HepG2 (cell line): ENCODE data around the gene NCOA7. TPM values are rescaled to one million over a fixed set of nuclear protein-coding genes. Genes with fewer than 3 reads are reported as not detected.

Source experiments
- DMAP1 ChIP-seq: IDR thresholded peaks from 2 replicates; pipeline ENCODE4 v1.6.1; 2016
- HNF4G ChIP-seq, 2 experiments: sonication (generic) in 1 of 2; formaldehyde crosslinking in 1 of 2; IDR thresholded peaks; 2 replicates each; pipeline versions ENCODE4 v1.4.0 to v1.6.1; 2011 to 2020; ENCODE audit warnings: borderline replicate concordance in 2 of 2, low read depth in 2 of 2, mild to moderate bottlenecking in 2 of 2, low read length in 1 of 2, missing genetic modification reagents in 1 of 2, moderate library complexity in 1 of 2
- IRX3 ChIP-seq: sonication (generic); formaldehyde crosslinking; IDR thresholded peaks from 2 replicates; pipeline ENCODE4 v1.8.1; 2023; ENCODE audit warnings: mild to moderate bottlenecking, low read depth, missing genetic modification reagents, borderline replicate concordance
- KLF13 ChIP-seq: sonication (generic); formaldehyde crosslinking; IDR thresholded peaks from 2 replicates; pipeline ENCODE4 v1.4.0; 2020; ENCODE audit warnings: mild to moderate bottlenecking, missing genetic modification reagents
- MYNN ChIP-seq: sonication (generic); formaldehyde crosslinking; IDR thresholded peaks from 2 replicates; pipeline ENCODE4 v1.4.0; 2020; ENCODE audit warnings: mild to moderate bottlenecking, low read depth, missing genetic modification reagents
- RCOR2 ChIP-seq: IDR thresholded peaks from 2 replicates; pipeline ENCODE4 v1.6.1; 2016; ENCODE audit warnings: missing biosample characterization, missing genetic modification reagents
- RFX5 ChIP-seq: IDR thresholded peaks from 2 replicates; pipeline ENCODE4 v1.6.1; 2011; ENCODE audit warnings: low read depth, low read length, improper control_type of control experiment
- ZC3H13 ChIP-seq: sonication (generic); formaldehyde crosslinking; IDR thresholded peaks from 2 replicates; pipeline ENCODE4 v1.8.1; 2023; ENCODE audit warnings: mild to moderate bottlenecking, missing genetic modification reagents, moderate library complexity
- ZFP36 ChIP-seq: fragments of 150-350 bp; IDR thresholded peaks from 2 replicates; pipeline ENCODE4 v1.6.1; 2018; ENCODE audit warnings: borderline replicate concordance, low read length, low read depth; ENCODE audit not compliant: partially characterized antibody
- ZKSCAN1 ChIP-seq: fragments of 150-350 bp; IDR thresholded peaks from 2 replicates; pipeline ENCODE4 v1.6.1; 2014; ENCODE audit warnings: low read length
- ZNF432 ChIP-seq: sonication (generic); formaldehyde crosslinking; IDR thresholded peaks from 2 replicates; pipeline ENCODE4 v1.5.0; 2020; ENCODE audit warnings: missing genetic modification reagents, mild to moderate bottlenecking, borderline replicate concordance
- ZNF563 ChIP-seq: sonication (generic); formaldehyde crosslinking; IDR thresholded peaks from 2 replicates; pipeline ENCODE4 v1.8.0; 2022; ENCODE audit warnings: mild to moderate bottlenecking, moderate library complexity, missing genetic modification reagents
- ZNF75D ChIP-seq: sonication (generic); formaldehyde crosslinking; IDR thresholded peaks from 2 replicates; pipeline ENCODE4 v1.8.1; 2023; ENCODE audit warnings: missing genetic modification reagents, mild to moderate bottlenecking, borderline replicate concordance
- polyA plus RNA-seq, 8 experiments: library from polyadenylated mRNA; depleted of rRNA in 3 of 8; stranded (reverse) in 7 of 8; unstranded in 1 of 8; fragments of >200 nt; fragmentation: Illumina TruSeq in 4 of 8; extraction: Trizol in 4 of 8; gene quantifications; 2 replicates each; pipeline versions ENCODE4 v1.2.1 to v1.2.3, GENCODE V29; 2011 to 2016; ENCODE audit warnings: low read depth in 4 of 8, missing spikeins in 1 of 8, mixed read lengths in 1 of 8; ENCODE audit not compliant: insufficient read depth in 1 of 8
- total RNA-seq, 5 experiments: library from RNA; depleted of rRNA; stranded (reverse); fragments of >200 nt; fragmentation: Illumina TruSeq; extraction: Trizol; gene quantifications; 2 replicates each; pipeline ENCODE4 v1.2.3, GENCODE V29; 2016; ENCODE audit warnings: low read depth in 1 of 5
- TF ChIP-seq, protein P1 (sequence below): IDR thresholded peaks from 2 replicates; pipeline ENCODE4 v1.6.1; 2016; ENCODE audit warnings: mild to moderate bottlenecking
- TF ChIP-seq, protein P2 (sequence below): sonication (generic); formaldehyde crosslinking; IDR thresholded peaks from 2 replicates; pipeline ENCODE4 v1.5.0; 2020; ENCODE audit warnings: missing genetic modification reagents, mild to moderate bottlenecking, borderline replicate concordance
- TF ChIP-seq, protein P3 (sequence below): sonication (generic); formaldehyde crosslinking; IDR thresholded peaks from 2 replicates; pipeline ENCODE4 v1.4.0; 2020; ENCODE audit warnings: missing genetic modification reagents, borderline replicate concordance
- TF ChIP-seq, protein P4 (sequence below): sonication (generic); formaldehyde crosslinking; conservative IDR thresholded peaks from 2 replicates; pipeline ENCODE4 v1.8.0; 2022; ENCODE audit warnings: missing genetic modification reagents

NCOA7 gene
- total and polyA plus RNA-seq, 2 of the 13 experiments (the other 11 are each of a cell fraction or from before 2014, with no cell fraction given): 13.6 to 20.8 TPM

DNA sequence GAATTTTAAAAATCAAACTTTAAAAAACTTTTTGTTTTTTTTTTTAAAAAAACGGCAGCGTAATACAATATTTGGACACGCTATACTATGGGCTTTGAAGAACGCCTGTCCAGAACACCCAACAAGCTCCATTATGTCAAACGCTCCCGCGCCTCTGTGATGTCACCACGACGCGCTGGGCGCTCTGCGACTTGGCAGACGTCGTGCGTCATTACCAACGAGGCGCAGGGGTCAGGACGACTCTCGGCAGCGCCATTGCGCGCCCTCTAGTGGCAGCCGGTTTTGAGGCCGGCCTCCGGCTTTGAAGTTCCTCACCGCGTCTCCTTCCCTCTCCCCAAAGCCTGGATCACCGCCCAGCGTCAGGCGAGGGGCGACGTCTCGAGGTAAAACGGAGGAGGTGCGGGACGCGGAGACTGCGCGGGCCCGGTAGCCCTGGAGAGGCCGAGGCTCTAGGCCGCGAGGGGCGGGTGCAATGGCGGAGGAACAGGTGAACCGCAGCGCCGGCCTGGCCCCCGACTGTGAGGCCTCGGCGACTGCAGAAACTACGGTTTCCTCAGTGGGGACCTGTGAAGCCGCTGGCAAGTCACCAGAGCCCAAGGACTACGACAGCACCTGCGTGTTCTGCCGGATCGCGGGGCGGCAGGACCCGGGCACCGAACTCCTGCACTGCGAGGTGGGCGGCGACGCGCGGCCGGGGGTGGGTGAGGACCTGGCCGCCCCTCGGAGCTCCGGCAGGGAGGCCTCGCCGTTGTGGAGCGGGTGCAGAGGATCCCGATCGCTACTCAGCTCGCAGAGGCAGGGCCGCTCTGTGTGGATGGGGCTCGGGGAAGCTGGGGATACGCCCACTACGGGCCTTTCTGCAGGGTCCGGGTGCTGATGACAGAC, 166.0 kb downstream of the NCOA7 start, which contains the start of gene HINT3 (continued):
- TF ChIP-seq ZNF563 (CRISPR knock-in tag) (peak; percentile 91), MYNN (CRISPR knock-in tag) (no peak; the same call in 1 of the 2 replicates), ZNF432 (CRISPR knock-in tag) (no peak), ZFP36 (no peak), IRX3 (CRISPR knock-in tag) (peak; percentile 96), HNF4G (IDR thresholded peaks at IDR 0.05; ENCODE audit: borderline replicate concordance, low read depth, low read length) (peak; percentile 57), HNF4G (CRISPR knock-in tag; IDR thresholded peaks at IDR 0.05; ENCODE audit: borderline replicate concordance, low read depth) (0 out of 2 replicates have a peak, but pooled peaks have one; percentile 72), ZKSCAN1 (0 out of 2 replicates have a peak, but pooled peaks have one; percentile 14), DMAP1 (CRISPR knock-in tag) (peak; percentile 95), RCOR2 (CRISPR knock-in tag) (peak; percentile 68), ZC3H13 (CRISPR knock-in tag) (no peak), RFX5 (no peak; the same call in 1 of the 2 replicates), KLF13 (CRISPR knock-in tag) (peak; percentile 88), ZNF75D (CRISPR knock-in tag) (no peak)
- TF ChIP-seq, protein P1, sequence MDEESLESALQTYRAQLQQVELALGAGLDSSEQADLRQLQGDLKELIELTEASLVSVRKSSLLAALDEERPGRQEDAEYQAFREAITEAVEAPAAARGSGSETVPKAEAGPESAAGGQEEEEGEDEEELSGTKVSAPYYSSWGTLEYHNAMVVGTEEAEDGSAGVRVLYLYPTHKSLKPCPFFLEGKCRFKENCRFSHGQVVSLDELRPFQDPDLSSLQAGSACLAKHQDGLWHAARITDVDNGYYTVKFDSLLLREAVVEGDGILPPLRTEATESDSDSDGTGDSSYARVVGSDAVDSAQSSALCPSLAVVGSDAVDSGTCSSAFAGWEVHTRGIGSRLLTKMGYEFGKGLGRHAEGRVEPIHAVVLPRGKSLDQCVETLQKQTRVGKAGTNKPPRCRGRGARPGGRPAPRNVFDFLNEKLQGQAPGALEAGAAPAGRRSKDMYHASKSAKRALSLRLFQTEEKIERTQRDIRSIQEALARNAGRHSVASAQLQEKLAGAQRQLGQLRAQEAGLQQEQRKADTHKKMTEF (CRISPR knock-in tag): peak; percentile 99
- TF ChIP-seq, protein P2, sequence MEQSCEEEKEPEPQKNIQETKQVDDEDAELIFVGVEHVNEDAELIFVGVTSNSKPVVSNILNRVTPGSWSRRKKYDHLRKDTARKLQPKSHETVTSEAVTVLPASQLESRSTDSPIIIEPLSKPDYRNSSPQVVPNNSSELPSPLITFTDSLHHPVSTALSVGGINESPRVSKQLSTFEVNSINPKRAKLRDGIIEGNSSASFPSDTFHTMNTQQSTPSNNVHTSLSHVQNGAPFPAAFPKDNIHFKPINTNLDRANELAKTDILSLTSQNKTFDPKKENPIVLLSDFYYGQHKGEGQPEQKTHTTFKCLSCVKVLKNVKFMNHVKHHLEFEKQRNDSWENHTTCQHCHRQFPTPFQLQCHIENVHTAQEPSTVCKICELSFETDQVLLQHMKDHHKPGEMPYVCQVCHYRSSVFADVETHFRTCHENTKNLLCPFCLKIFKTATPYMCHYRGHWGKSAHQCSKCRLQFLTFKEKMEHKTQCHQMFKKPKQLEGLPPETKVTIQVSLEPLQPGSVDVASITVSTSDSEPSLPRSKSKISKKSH (CRISPR knock-in tag): peak; percentile 98
- TF ChIP-seq, protein P3, sequence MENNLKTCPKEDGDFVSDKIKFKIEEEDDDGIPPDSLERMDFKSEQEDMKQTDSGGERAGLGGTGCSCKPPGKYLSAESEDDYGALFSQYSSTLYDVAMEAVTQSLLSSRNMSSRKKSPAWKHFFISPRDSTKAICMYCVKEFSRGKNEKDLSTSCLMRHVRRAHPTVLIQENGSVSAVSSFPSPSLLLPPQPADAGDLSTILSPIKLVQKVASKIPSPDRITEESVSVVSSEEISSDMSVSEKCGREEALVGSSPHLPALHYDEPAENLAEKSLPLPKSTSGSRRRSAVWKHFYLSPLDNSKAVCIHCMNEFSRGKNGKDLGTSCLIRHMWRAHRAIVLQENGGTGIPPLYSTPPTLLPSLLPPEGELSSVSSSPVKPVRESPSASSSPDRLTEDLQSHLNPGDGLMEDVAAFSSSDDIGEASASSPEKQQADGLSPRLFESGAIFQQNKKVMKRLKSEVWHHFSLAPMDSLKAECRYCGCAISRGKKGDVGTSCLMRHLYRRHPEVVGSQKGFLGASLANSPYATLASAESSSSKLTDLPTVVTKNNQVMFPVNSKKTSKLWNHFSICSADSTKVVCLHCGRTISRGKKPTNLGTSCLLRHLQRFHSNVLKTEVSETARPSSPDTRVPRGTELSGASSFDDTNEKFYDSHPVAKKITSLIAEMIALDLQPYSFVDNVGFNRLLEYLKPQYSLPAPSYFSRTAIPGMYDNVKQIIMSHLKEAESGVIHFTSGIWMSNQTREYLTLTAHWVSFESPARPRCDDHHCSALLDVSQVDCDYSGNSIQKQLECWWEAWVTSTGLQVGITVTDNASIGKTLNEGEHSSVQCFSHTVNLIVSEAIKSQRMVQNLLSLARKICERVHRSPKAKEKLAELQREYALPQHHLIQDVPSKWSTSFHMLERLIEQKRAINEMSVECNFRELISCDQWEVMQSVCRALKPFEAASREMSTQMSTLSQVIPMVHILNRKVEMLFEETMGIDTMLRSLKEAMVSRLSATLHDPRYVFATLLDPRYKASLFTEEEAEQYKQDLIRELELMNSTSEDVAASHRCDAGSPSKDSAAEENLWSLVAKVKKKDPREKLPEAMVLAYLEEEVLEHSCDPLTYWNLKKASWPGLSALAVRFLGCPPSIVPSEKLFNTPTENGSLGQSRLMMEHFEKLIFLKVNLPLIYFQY (CRISPR knock-in tag): no peak; the same call in none of the 2 replicates
- TF ChIP-seq, protein P4, sequence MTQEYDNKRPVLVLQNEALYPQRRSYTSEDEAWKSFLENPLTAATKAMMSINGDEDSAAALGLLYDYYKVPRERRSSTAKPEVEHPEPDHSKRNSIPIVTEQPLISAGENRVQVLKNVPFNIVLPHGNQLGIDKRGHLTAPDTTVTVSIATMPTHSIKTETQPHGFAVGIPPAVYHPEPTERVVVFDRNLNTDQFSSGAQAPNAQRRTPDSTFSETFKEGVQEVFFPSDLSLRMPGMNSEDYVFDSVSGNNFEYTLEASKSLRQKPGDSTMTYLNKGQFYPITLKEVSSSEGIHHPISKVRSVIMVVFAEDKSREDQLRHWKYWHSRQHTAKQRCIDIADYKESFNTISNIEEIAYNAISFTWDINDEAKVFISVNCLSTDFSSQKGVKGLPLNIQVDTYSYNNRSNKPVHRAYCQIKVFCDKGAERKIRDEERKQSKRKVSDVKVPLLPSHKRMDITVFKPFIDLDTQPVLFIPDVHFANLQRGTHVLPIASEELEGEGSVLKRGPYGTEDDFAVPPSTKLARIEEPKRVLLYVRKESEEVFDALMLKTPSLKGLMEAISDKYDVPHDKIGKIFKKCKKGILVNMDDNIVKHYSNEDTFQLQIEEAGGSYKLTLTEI: no peak
